ENCODE measurements around the gene BTF3L4.

Gene BTF3L4

DNA sequence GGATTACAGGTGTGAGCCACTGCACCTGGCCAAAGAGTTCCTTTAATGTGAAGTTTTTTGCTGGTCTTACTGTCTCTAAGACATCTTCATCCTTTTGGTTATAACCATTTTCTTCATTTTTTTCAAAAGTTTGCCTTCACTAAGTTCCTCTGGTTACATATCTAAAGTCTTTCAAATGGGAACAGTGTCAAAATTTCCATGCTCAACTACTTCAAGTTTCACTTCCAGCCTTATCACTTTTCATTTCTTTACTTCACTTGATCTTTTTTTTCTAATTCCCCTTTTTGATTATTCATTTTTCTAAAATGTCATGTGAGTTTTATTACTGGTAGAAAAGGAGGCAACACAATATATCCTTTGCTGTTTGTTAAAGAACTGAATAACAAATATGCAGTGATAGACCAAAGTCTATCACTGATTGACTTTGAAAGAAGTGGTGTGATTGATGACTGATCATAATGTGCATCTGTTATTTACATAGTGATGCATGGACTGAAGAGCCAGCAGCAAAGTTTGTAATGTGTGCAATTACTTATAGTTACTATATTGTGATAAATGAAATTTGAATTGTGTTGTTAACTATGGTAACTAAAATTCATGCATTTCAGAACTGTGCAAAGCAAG, 69.8 kb downstream of the BTF3L4 start:
- TF ChIP-seq Cebpa-rat (IDR thresholded peaks at IDR 0.05): no peak
- H4K20me1 ChIP-seq: no peaks in the 10 kb centered on the region
- no peak overlapping the region for H3K4me3 ChIP-seq
- H3K9me3 ChIP-seq (replicated peaks in 1 of 11): no peaks in the 10 kb centered on the region
- no peak overlapping the region for H3K27ac ChIP-seq
- no peaks in the 10 kb centered on the region for H3K27me3 ChIP-seq
- H3K9ac ChIP-seq: no peak overlapping the region
- H3K36me3 ChIP-seq: no peaks in the 10 kb centered on the region
- peaks cover 0 to 8% (median 0%) of the 10 kb centered on the region in 10 experiments; a peak in 4 of 20 replicates for H3K4me1 ChIP-seq
- H3K4me2 ChIP-seq: peak overlapping the region in 2 of 11 experiments; percentile 21 to 44; a peak in 2 of 22 replicates

DNA sequence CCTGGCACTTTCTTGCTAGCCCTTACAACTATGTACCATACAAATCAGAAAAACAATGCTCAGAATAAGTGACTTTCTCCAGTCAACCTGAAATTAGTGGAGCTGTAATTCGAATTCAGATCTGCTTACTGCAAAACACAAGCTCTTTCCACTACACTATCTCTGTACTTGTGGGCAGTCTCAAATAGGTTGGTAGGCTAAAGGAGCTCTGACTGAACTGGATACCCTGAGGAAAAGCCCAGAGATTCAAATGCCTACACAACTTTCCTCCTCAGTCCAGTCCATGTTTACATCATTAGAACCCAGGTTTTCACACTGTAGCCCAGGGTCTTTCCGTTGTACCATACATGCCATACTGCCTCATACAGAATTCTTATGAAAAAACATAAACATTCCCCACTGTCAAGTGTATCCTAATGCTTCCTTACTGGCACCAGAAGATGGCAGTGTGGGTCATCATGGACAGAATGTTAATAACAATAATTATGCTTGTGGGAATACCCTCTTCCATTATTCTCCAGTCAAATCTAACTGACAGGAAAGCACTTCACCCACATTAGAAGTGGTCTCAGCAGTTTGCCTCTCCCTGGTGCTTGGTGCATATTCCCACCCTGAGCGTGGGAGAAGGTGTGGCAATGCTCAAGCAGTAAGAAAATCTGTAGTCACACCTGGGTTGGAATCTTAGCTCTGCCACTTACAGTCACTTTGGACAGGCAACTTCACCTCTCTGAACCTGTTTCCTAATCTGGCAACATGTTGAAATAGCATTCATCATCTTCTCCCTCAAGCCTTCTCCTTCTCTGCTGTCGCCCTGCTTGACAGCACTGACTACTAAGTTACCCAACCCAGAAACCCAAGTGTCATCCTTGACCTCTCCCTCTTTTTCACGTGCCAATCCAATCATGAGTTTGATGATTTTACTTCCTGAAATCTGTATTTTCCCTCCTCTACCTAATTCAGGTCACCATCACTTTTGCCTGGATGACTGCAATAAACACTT, 71.4 kb downstream of the BTF3L4 start:
- Histone ChIP-seq H3K27me3 (no peaks in the 10 kb centered on the region), H3K9ac (no peak overlapping the region), H3K4me1 (peaks cover 0 to 8% (median 0%) of the 10 kb centered on the region in 10 experiments; a peak in 4 of 20 replicates), H3K4me3 (no peak overlapping the region), H4K20me1 (no peaks in the 10 kb centered on the region), H3K27ac (no peak overlapping the region), H3K9me3 (replicated peaks in 1 of 11) (no peaks in the 10 kb centered on the region), H3K36me3 (no peaks in the 10 kb centered on the region), H3K4me2 (no peak overlapping the region)
- no peak for TF ChIP-seq Cebpa-rat (IDR thresholded peaks at IDR 0.05)

DNA sequence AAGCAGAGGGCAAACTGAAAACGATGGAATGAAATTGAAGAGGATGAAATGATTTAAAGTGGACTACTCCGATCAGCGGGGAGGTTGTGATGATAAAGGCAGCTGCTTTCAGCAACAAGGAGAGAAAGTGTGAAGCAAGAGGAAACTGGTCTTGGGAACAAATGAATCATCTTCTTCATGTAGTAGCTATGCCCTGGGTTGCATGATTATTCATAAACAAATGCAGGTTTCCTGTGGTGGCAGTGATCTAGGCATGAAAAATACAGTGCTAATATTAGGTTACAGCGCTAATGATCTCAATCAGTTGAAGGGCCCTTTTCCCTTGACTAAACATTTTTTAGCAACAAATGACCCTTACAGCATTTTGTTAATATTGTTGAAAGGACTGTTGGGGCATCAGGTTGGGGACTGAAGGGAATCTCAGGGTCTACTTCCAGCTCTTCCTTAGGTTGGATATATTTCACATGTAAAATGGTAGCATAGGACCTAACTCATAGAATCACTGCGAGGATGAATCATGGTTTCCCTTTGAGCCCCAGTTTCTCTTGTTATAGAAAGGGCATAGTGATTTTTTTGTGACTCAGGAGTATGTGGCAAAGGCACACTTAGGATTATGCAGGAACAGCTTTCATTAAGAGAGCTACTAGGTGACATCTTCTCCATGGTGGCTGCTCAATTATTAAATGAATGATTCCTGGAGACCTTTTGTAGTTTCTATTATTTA, 83.9 kb downstream of the BTF3L4 start:
- TF ChIP-seq Cebpa-rat (IDR thresholded peaks at IDR 0.05): peak in 10 of 11 experiments; percentile 31 to 89 (median 66); a peak in 12 of 22 replicates
- H3K9ac ChIP-seq: peak overlapping the region in 10 of 11 experiments; percentile 22 to 98 (median 54); a peak in 18 of 22 replicates
- peaks cover 0 to 27% (median 11%) of the 10 kb centered on the region in 11 experiments; a peak in 11 of 22 replicates for H4K20me1 ChIP-seq
- peak overlapping the region in 10 of 11 experiments; percentile 76 to 98 (median 94); a peak in 20 of 22 replicates for H3K27ac ChIP-seq
- peaks cover 32 to 52% (median 43%) of the 10 kb centered on the region in 10 experiments for H3K4me1 ChIP-seq
- H3K4me2 ChIP-seq: peak overlapping the region; percentile 79 to 98 (median 93)
- no peaks in the 10 kb centered on the region for H3K36me3 ChIP-seq
- no peaks in the 10 kb centered on the region for H3K27me3 ChIP-seq
- peak overlapping the region in 3 of 10 experiments; percentile 1 to 29 (median 5); a peak in 3 of 20 replicates for H3K4me3 ChIP-seq
- no peaks in the 10 kb centered on the region for H3K9me3 ChIP-seq (replicated peaks in 1 of 11)
